NCI-H748 (cell line): Measurements from ENCODE around the gene OR2AG2.
"Not testable (repeated sequence)": the region's sequence is repeated elsewhere in the genome, so short reads cannot be mapped to it uniquely, and the experiment has no call there.

Experiments used
- DNase-seq: peaks from one replicate; lab custom pipeline; 2025; ENCODE audit not compliant: unreplicated experiment; lab: John Stamatoyannopoulos, UW

Gene OR2AG2

GRCh38 chr11:6771926-6772893 lies at the start of gene OR2AG2:
OR2AG2 (minus strand) TSS chr11:6771976; CDS start chr11:6768957, 3,019 bp downstream.
- no peak for DNase-seq

- DNase-seq, result no peak
These were observed 47.2 kb upstream of the OR2AG2 start for GRCh38 chr11:6818967-6819366.

GRCh38 chr11:6817694-6818093 lies 45.9 kb upstream of the OR2AG2 start:
- DNase-seq, result peak; percentile 44

- DNase-seq, result no peak
These were observed 41.9 kb upstream of the OR2AG2 start for GRCh38 chr11:6813656-6814055.

- peak; percentile 45 for DNase-seq
These were observed 40.7 kb upstream of the OR2AG2 start for GRCh38 chr11:6812390-6813005.

- not testable (repeated sequence) for DNase-seq
These were observed 29.3 kb upstream of the OR2AG2 start for GRCh38 chr11:6801075-6801474.

- no peak for DNase-seq
These were observed 27.6 kb upstream of the OR2AG2 start, which contains the start of gene OR6A2 for GRCh38 chr11:6799402-6799801. OR6A2 (minus strand) TSS chr11:6799689; CDS start chr11:6795708, 3,981 bp downstream.

- no peak for DNase-seq
These were observed 22.9 kb upstream of the OR2AG2 start for GRCh38 chr11:6794639-6795038.

- DNase-seq, result no peak
These were observed 18.8 kb upstream of the OR2AG2 start for GRCh38 chr11:6790546-6790945.

GRCh38 chr11:6782720-6783119 lies 10.9 kb upstream of the OR2AG2 start, which contains the start of gene OR2AG1:
OR2AG1 (plus strand) TSS chr11:6783020; CDS start chr11:6785038, 2,018 bp downstream.
- no peak for DNase-seq

GRCh38 chr11:6780829-6781228 lies 9.1 kb upstream of the OR2AG2 start:
- DNase-seq, result no peak

GRCh38 chr11:6778518-6778917 lies 6.7 kb upstream of the OR2AG2 start:
- DNase-seq, result no peak

GRCh38 chr11:6757373-6757967 lies 14.3 kb downstream of the OR2AG2 start:
- peak; percentile 45 for DNase-seq

GRCh38 chr11:6755953-6756347 lies 15.8 kb downstream of the OR2AG2 start:
- no peak for DNase-seq

GRCh38 chr11:6755303-6755952 lies 16.3 kb downstream of the OR2AG2 start:
- peak; percentile 28 for DNase-seq

GRCh38 chr11:6747097-6747668 lies 24.6 kb downstream of the OR2AG2 start:
- DNase-seq, result no peak

- DNase-seq, result no peak
These were observed 25.1 kb downstream of the OR2AG2 start for GRCh38 chr11:6746626-6747025.

- DNase-seq, result no peak
These were observed 25.6 kb downstream of the OR2AG2 start for GRCh38 chr11:6746086-6746618.

- DNase-seq, result no peak
These were observed 26.2 kb downstream of the OR2AG2 start for GRCh38 chr11:6745465-6746015.

GRCh38 chr11:6745018-6745417 lies 26.8 kb downstream of the OR2AG2 start:
- DNase-seq, result no peak
